ENCODE data around the gene GGTLC2. TPM values are rescaled to one million over a fixed set of nuclear protein-coding genes. Genes with fewer than 3 reads are reported as not detected.

Gene GGTLC2
- total RNA-seq, 5 donors from 2014 or later (not counting 1 experiment from before 2014, with no cell fraction given): not detected

GRCh38 chr22:22682196-22682595 lies 37.8 kb downstream of the GGTLC2 start:
- no peak overlapping the region for H3K4me3 ChIP-seq (ENCODE audit: control insufficient read depth in 1 of 2, extremely low read depth in 1 of 2, low read length in 1 of 2)
- CTCF ChIA-PET: no interaction called here
- ATAC-seq (replicated peaks in 1 of 4) (no peak), DNase-seq (no peak)
- H3K36me3 ChIP-seq (ENCODE audit: control insufficient read depth in 2 of 2, extremely low read depth in 1 of 2, insufficient read depth in 1 of 2, low read length in 1 of 2): no peaks in the 10 kb centered on the region
- no peak overlapping the region for H3K27ac ChIP-seq (ENCODE audit: low read length)
- no peak overlapping the region for H3K4me3 Mint-ChIP-seq
- H3K4me1 ChIP-seq (ENCODE audit: control insufficient read depth in 1 of 2, extremely low read depth in 1 of 2, insufficient read depth in 2 of 2, low read length in 2 of 2): no peaks in the 10 kb centered on the region
- POLR2A ChIA-PET: no interaction called here
- H3K27ac Mint-ChIP-seq: no peak overlapping the region
- peaks cover 0 to 6% of the 10 kb centered on the region in 2 experiments for H3K27me3 ChIP-seq (replicated peaks in 1 of 2; ENCODE audit: control insufficient read depth in 2 of 2, extremely low read depth in 1 of 2, insufficient read depth in 2 of 2, low read length in 1 of 2)
- peaks cover 0 to 5% (median 0%) of the 10 kb centered on the region in 3 donors for H3K9me3 Mint-ChIP-seq
- peaks cover 0 to 1% of the 10 kb centered on the region in 2 donors for H3K27me3 Mint-ChIP-seq
- H3K9me3 ChIP-seq: no peaks in the 10 kb centered on the region
- H3K4me1 Mint-ChIP-seq: peaks cover 0 to 4% (median 0%) of the 10 kb centered on the region in 3 donors
- no peaks in the 10 kb centered on the region for H3K36me3 Mint-ChIP-seq
- 100% methylated on average over 1 of the region's 1 CpG for WGBS (ENCODE audit: insufficient coverage)

- no peaks in the 10 kb centered on the region for H3K36me3 ChIP-seq (ENCODE audit: control insufficient read depth in 2 of 2, extremely low read depth in 1 of 2, insufficient read depth in 1 of 2, low read length in 1 of 2)
- H3K9me3 Mint-ChIP-seq: peaks cover 0 to 5% (median 0%) of the 10 kb centered on the region in 3 donors
- H3K36me3 Mint-ChIP-seq: no peaks in the 10 kb centered on the region
- no peaks in the 10 kb centered on the region for H3K9me3 ChIP-seq
- H3K4me3 Mint-ChIP-seq: no peak overlapping the region
- ChIA-PET CTCF (no interaction called here), POLR2A (no interaction called here)
- no peaks in the 10 kb centered on the region for H3K27me3 Mint-ChIP-seq
- ATAC-seq (replicated peaks in 1 of 4): no peak
- H3K27me3 ChIP-seq (replicated peaks in 1 of 2; ENCODE audit: control insufficient read depth in 2 of 2, extremely low read depth in 1 of 2, insufficient read depth in 2 of 2, low read length in 1 of 2): peaks cover 0 to 6% of the 10 kb centered on the region in 2 experiments
- DNase-seq: no peak
- no peak overlapping the region for H3K27ac ChIP-seq (ENCODE audit: low read length)
- 100% methylated on average over 1 of the region's 5 CpGs for WGBS (ENCODE audit: insufficient coverage)
- H3K4me1 ChIP-seq (ENCODE audit: control insufficient read depth in 1 of 2, extremely low read depth in 1 of 2, insufficient read depth in 2 of 2, low read length in 2 of 2): no peaks in the 10 kb centered on the region
- H3K27ac Mint-ChIP-seq: no peak overlapping the region
- H3K4me1 Mint-ChIP-seq: peaks cover 0 to 10% (median 0%) of the 10 kb centered on the region in 3 donors
- H3K4me3 ChIP-seq (ENCODE audit: control insufficient read depth in 1 of 2, extremely low read depth in 1 of 2, low read length in 1 of 2): no peak overlapping the region
These were observed 38.6 kb downstream of the GGTLC2 start for GRCh38 chr22:22682807-22683667.

- Histone ChIP-seq H3K4me1 (ENCODE audit: control insufficient read depth in 1 of 2, extremely low read depth in 1 of 2, insufficient read depth in 2 of 2, low read length in 2 of 2) (no peaks in the 10 kb centered on the region), H3K27me3 (replicated peaks in 1 of 2; ENCODE audit: control insufficient read depth in 2 of 2, extremely low read depth in 1 of 2, insufficient read depth in 2 of 2, low read length in 1 of 2) (peaks cover 0 to 6% of the 10 kb centered on the region in 2 experiments), H3K27ac (ENCODE audit: low read length) (no peak overlapping the region), H3K4me3 (ENCODE audit: control insufficient read depth in 1 of 2, extremely low read depth in 1 of 2, low read length in 1 of 2) (no peak overlapping the region), H3K9me3 (no peaks in the 10 kb centered on the region), H3K36me3 (ENCODE audit: control insufficient read depth in 2 of 2, extremely low read depth in 1 of 2, insufficient read depth in 1 of 2, low read length in 1 of 2) (no peaks in the 10 kb centered on the region)
- ChIA-PET CTCF (no interaction called here), POLR2A (no interaction called here)
- no peak for DNase-seq
- Mint-ChIP-seq H3K4me3 (no peak overlapping the region), H3K27ac (no peak overlapping the region), H3K36me3 (no peaks in the 10 kb centered on the region), H3K9me3 (peaks cover 0 to 5% (median 0%) of the 10 kb centered on the region in 3 donors), H3K4me1 (peaks cover 0 to 10% (median 0%) of the 10 kb centered on the region in 3 donors), H3K27me3 (no peaks in the 10 kb centered on the region)
- 78% methylated on average over 5 of the region's 5 CpGs for WGBS (ENCODE audit: insufficient coverage)
- no peak for ATAC-seq (replicated peaks in 1 of 4)
These were observed 39.4 kb downstream of the GGTLC2 start for GRCh38 chr22:22683668-22684361.

- Histone ChIP-seq H3K4me1 (ENCODE audit: control insufficient read depth in 1 of 2, extremely low read depth in 1 of 2, insufficient read depth in 2 of 2, low read length in 2 of 2) (no peaks in the 10 kb centered on the region), H3K27ac (ENCODE audit: low read length) (no peak overlapping the region), H3K4me3 (ENCODE audit: control insufficient read depth in 1 of 2, extremely low read depth in 1 of 2, low read length in 1 of 2) (no peak overlapping the region), H3K27me3 (replicated peaks in 1 of 2; ENCODE audit: control insufficient read depth in 2 of 2, extremely low read depth in 1 of 2, insufficient read depth in 2 of 2, low read length in 1 of 2) (peaks cover 0 to 4% of the 10 kb centered on the region in 2 experiments), H3K36me3 (ENCODE audit: control insufficient read depth in 2 of 2, extremely low read depth in 1 of 2, insufficient read depth in 1 of 2, low read length in 1 of 2) (no peaks in the 10 kb centered on the region), H3K9me3 (no peaks in the 10 kb centered on the region)
- ChIA-PET POLR2A (no interaction called here), CTCF (no interaction called here)
- Mint-ChIP-seq H3K27me3 (no peaks in the 10 kb centered on the region), H3K36me3 (no peaks in the 10 kb centered on the region), H3K9me3 (peaks cover 0 to 5% (median 0%) of the 10 kb centered on the region in 3 donors), H3K4me3 (no peak overlapping the region), H3K4me1 (peaks cover 0 to 10% (median 0%) of the 10 kb centered on the region in 3 donors), H3K27ac (no peak overlapping the region)
- ATAC-seq (replicated peaks in 1 of 4): peak in 1 of 4 experiments; percentile 36
- 65% methylated on average over 8 of the region's 9 CpGs for WGBS (ENCODE audit: insufficient coverage)
- DNase-seq: peak in 1 of 35 experiments; percentile 11
These were observed 40.5 kb downstream of the GGTLC2 start for GRCh38 chr22:22684580-22685561.

- WGBS (ENCODE audit: insufficient coverage): 90% methylated on average over 2 of the region's 3 CpGs
These were observed 41.2 kb downstream of the GGTLC2 start for GRCh38 chr22:22685586-22685985.

More at GRCh38 chr22:22685586-22685985, 41.2 kb downstream of the GGTLC2 start:
- DNase-seq (no peak), ATAC-seq (replicated peaks in 1 of 4) (no peak)
- H3K9me3 Mint-ChIP-seq: peaks cover 0 to 5% (median 0%) of the 10 kb centered on the region in 3 donors
- peaks cover 0 to 4% of the 10 kb centered on the region in 2 experiments for H3K27me3 ChIP-seq (replicated peaks in 1 of 2; ENCODE audit: control insufficient read depth in 2 of 2, extremely low read depth in 1 of 2, insufficient read depth in 2 of 2, low read length in 1 of 2)
- CTCF ChIA-PET: no interaction called here
- H3K27me3 Mint-ChIP-seq: no peaks in the 10 kb centered on the region
- H3K4me1 Mint-ChIP-seq: peaks cover 0 to 10% (median 0%) of the 10 kb centered on the region in 3 donors
- H3K36me3 Mint-ChIP-seq: no peaks in the 10 kb centered on the region
- no peaks in the 10 kb centered on the region for H3K4me1 ChIP-seq (ENCODE audit: control insufficient read depth in 1 of 2, extremely low read depth in 1 of 2, insufficient read depth in 2 of 2, low read length in 2 of 2)
- H3K27ac ChIP-seq (ENCODE audit: low read length): no peak overlapping the region
- no peak overlapping the region for H3K4me3 Mint-ChIP-seq
- no peak overlapping the region for H3K27ac Mint-ChIP-seq
- POLR2A ChIA-PET: no interaction called here
- no peak overlapping the region for H3K4me3 ChIP-seq (ENCODE audit: control insufficient read depth in 1 of 2, extremely low read depth in 1 of 2, low read length in 1 of 2)
- no peaks in the 10 kb centered on the region for H3K9me3 ChIP-seq
- no peaks in the 10 kb centered on the region for H3K36me3 ChIP-seq (ENCODE audit: control insufficient read depth in 2 of 2, extremely low read depth in 1 of 2, insufficient read depth in 1 of 2, low read length in 1 of 2)
